GM21447 (cell line): ENCODE data around the gene PRXL2B.
"Not testable (repeated sequence)": the region's sequence is repeated elsewhere in the genome, so short reads cannot be mapped to it uniquely, and the experiment has no call there.

Experiments
- ATAC-seq: cut with Tn5 transposase; IDR thresholded peaks from one replicate; pipeline ENCODE4 v1.9.1; 2021; ENCODE audit not compliant: unreplicated experiment

Gene PRXL2B

DNA sequence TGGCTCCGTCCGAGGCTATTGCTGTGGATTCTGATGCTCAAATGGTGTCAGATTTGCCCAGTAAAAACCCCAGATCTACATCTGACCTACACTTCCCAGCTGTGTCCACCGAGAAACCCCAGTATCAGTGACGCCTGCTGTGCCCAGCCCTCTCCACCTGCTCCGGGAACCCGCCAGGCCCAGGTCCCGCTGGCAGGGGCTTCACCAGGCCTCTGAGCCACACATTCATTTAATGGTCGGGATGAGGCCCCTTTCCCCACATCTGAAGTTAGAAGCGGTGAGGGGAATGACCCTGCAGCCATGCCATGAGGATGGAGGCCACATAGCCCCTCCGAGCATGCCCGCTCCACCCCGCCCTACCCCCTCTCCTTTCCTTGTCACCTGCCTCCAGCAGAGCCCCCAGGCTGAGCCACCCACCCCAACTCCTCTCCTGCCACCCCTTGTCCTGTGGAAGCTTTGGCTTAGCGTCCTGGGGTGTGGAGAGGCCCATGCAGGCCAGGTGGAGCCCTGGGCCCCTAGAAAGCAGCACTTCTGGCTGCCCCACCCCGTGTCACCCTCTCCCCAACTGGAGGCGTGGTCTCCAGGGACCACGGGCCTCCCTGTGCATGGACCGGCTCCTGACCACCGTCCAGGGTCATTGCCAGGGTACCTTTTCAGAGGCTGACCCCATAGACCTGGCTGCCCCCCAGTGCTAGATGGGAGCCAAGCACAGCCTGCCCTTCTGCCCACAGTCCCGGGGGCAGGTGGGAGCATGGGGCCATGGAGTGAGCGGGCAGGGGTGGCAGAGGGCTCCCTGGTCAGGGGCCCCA lies 22.4 kb upstream of the PRXL2B start:
- ATAC-seq: no peak

DNA sequence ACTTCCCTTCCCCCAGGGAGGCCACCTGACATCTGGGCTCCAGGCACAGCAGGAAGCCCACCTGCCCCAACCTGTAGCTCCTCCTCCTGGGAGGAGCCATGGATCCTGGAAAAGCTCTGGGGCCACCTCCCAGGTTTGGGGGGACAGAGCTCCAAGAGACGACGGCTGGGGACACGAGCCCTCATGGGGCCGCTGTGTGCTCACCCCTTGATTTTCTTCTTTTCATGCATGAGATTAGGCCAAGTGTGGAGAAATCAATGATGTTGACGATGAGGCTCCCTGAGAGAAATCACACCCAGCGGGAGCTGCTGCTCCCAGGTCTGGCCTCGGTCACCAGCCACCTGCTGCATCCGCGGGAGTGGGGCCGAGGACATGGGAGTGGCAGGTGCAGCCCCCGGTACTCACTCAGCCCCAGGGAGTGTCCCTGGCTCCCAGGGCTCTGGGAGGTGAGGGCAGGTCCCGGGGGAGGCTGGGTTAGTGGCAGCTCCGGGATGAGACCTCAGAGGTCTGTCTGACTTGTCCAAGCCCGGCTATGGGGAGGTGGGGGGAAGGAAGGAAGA lies 21.7 kb upstream of the PRXL2B start:
- no peak for ATAC-seq

GRCh38 chr1:2566101-2567045 lies 20.2 kb upstream of the PRXL2B start:
- ATAC-seq: no peak

DNA sequence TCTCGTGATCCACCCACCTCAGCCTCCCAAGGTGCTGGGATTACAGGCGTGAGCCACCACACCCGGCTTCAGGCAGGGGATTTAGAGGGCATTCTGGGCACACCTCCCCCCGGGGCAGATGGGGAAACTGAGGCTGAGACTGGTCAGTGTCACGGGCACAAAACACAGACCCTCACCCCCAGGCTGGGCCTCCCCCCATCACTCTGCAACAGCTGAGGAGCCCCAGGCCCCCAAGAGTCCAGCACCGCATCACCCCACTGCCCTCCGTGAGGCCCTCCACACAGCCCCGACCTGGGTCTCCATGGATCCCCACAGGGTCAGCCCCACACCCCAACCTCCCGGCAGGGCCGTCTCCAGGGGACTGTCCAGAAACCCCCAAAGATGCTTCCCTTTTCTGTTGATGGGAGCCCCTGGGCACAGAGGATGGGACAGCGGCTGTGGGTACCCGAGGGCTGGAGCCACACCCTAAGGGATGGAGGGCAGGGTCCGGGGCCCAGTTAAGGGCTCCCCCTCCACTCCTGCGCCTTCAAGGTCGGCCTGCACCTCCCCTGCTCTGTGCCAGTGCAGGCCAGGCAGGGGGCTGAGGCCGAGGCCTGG lies 19.4 kb upstream of the PRXL2B start:
- ATAC-seq: no peak

GRCh38 chr1:2568187-2568816 lies 18.3 kb upstream of the PRXL2B start:
- ATAC-seq: not testable (repeated sequence)

DNA sequence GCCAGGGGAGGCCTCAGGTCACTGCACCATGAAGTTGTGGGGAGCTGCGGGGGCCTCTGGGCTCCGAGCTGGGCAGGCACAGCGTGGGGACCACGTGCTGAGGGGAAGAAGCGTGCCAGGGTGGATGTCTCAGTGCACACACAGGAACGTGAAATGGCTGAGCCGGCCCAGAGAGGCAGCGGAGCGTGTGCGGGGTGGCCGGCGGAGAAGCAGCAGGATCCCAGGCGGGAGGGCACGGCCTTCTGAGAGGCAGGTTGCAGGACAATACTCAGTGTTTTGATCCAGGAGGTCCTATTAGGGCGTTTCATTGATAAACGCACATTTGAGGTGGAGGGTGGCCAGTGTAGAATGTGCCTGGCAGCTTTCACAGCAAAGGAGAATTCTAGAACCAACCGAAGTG lies 17.5 kb upstream of the PRXL2B start:
- ATAC-seq: no peak

GRCh38 chr1:2569703-2570102 lies 16.9 kb upstream of the PRXL2B start:
- ATAC-seq: not testable (repeated sequence)

DNA sequence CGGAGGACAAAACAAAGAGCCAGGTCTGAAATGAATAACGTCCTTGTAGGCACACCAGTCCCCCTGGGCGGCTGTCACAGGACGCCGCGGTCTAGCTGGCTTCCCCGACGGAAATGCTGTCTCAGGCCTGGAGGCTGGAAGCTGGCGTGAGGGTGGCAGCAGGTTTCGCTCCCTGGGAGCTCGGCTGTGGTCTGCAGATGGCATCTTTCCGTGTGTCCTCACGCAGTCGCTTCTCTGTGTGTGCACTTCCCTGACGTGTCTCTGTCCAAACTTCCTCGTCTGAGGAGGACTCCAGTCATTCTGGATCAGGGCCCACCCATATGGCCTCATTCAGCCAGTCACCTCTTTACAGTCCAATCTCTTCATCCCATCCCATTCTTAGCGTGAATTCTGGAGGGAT lies 16.2 kb upstream of the PRXL2B start:
- ATAC-seq: no peak

GRCh38 chr1:2571348-2571747 lies 15.2 kb upstream of the PRXL2B start:
- no peak for ATAC-seq

DNA sequence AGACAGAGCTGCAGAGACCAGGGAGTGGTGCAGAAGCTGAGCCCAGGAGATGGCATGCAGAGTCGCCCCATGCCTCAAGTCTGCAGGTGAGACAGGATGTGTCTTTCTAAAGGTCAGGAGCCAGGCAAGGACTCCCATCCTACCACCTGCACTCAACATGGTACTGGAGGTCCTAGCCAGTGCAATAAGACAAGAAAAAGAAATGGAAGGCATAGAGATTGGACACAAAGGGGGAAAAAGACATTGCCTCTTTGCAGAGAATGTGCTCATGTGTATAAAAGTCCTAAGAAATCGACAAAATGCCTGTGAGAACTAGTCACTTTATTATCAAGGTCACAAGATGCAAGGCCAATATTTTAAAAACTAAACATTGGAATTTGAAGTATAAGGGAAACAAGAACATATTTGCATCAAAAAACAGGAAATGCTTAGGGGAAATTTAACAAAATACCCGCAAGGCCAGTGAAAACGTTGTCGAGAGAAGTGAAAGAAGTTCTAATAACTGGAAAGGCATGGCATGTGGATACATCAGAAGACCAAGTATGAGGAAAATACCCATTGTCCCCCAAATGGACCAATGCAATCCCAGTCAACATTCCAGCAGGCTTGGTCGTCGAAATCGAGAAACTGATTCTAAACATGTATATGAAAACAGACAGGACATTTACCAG lies 13.2 kb upstream of the PRXL2B start:
- ATAC-seq: no peak

- no peak for ATAC-seq
These were observed 12.2 kb upstream of the PRXL2B start for GRCh38 chr1:2574350-2574749.

DNA sequence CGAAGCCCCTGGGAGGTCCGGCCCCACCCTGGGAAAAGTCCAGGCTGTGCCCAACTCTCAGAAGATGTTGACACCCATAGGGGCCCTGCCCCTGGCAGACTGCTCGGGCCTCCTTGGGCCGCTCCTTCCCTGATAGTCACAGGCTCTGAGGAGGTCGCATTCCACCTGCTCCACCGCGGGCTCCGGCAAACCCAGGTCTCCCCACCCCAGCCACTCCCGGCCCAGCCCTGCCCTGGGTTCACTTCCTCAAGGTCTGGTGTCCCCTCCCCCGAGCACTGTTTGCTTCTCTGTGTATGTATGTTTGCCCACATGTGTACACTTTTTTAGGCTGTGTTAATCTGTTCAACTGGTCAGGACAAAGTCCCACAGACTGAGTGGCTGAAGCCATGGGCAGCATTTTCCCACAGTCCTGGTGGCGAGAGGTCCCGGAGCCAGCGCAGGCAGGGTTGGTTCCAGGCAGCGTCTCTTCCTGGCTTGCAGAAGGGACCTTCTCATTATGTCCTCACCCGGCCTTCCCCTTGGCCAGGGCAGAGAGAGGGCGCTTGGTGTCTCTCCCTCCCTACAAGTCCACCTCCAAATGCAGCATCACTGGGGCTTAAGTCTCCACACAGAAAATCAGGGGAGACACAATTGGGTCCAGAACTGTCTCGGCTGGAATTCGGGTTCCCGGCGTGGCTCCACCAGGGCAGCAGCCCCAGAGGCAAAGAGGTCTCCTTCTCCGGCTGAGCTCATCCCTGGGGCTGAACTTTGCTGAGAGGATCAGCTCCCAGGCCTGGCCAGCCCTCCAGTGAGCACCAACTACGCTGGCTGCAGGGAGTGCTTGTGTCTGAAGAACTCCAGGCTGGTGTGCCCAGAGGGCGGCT lies 10.5 kb upstream of the PRXL2B start:
- no peak for ATAC-seq

DNA sequence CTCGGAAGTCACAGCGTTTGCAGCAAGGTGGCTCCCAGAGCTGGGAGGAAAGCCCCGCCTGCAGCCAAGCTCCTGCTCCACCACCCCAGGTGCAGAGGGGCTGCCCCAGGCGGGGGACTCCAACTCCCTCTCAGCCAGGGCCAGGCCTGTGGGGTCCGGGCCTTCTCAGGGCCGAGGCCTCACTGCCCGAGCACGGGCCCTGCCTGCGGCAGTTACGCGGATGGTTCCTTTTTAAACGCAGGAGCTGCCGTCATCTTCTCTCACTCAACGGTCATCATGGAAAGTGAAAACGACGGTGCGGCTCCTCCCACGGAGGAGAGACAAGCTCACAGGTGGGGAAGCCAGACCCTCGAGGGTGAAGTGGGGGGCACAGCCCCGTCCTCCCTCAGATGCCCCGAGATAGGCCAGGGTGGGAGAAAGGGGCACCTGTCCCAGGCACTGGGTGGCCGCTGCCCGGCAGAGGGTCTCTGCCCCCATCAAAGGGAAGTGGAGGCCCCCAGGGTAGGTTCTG lies 9.0 kb upstream of the PRXL2B start:
- peak; percentile 37 for ATAC-seq

DNA sequence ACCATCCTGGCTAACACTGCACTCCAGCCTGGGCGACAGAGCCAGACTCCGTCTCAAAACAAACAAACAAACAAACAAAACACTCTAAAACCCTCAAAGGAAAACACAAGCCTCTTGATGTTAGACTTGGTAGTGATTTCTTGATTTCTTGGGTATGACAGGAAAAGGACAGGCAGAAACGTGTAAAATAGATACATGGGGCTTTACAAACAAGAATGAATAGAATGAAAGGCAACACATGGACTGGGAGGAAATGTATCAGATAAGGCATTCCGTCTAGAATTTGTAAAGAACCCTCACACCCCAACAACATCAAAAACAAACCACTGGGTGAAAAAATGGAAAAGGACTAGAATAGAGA lies 7.8 kb upstream of the PRXL2B start:
- ATAC-seq: no peak

DNA sequence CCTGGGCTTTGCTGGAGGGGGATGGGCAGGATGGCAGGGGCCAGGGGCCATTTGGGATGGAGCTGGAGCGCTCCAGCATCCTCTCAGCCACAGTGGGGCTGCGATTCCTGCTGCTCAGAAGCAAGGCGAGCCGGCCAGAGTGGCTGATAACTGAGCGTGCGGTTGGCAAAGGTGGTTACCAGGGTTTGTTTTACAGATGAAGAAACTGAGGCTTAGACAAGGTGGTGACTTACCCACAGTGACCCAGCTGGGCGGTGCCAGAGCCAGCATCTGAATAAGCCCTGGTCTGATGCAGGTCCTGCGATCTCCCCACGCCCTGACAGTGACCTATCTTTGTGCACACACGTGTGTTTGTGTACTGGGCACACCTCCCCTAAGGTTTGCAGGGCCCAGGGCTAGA lies 5.9 kb upstream of the PRXL2B start:
- ATAC-seq: no peak

GRCh38 chr1:2582391-2582790 lies 4.2 kb upstream of the PRXL2B start:
- ATAC-seq: no peak

DNA sequence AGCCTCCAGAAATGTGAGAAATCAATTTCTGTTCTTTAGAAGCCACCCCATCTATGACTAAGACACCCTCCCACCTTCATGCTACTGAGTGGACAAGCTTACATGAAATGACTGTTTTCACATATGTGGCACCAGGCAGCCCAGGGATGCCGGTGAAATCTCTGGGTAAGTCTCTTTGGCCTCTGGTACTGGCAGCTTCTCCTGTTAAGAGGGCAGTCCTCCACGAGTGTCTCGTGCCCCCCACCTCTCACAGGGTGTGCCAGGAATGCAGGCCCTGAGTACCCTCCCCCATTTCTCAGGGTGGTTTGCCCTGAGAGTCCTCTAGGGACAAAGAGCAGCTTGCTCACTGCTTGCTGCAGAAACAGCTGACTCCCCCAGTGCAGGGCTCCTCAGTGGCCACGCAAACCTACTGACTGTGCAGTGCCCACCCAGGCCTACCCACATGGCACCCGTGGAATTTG lies 3.2 kb upstream of the PRXL2B start:
- no peak for ATAC-seq

DNA sequence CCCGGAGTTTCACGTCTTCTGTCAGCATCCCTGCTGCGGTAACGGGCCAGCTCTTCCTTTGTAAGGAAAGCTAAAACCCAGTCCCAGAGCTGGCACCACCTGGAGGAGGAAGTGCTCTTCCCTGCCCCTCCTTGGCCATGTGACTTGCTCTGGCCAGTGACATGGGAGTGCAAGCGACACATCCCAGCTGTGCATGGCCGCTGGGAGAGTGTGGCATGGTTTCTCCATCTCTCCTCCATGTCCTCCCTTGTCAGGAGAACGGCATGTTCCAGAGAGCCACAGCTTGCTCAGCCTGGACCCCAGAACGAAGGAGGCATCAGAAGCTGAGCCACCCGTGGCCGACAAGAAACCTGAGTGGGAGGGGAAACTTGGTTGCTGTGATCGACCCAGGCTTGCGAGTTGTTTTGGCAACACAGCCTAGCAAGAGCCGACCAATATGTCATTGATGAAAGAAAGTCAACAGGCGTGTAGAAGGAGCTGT lies 2.7 kb upstream of the PRXL2B start:
- ATAC-seq: no peak
